Measurements from ENCODE around the gene NUMB. TPM values are rescaled to one million over a fixed set of nuclear protein-coding genes. Genes with fewer than 3 reads are reported as not detected.

NUMB gene
- total RNA-seq, 2 experiments from 2014 or later, result 36.7 to 37.4 TPM

DNA sequence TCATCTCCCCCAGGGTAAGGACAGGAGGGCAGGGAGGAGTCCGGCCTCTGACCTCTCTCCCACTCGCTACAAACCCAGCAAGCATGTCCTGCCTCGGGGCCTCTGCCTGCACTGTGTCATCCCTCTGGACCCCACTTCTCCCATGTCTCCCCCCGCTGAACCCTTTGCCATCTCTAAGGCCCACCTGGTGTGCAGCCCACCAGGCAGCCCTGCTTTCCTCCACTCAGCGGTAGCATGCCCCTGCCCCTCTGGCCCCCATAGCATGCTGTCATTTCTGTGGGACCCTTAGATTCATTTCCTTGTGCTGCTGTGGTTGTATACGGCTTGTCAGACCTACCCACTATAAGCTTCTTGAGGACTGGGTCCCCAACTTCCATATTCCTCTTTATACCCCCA, 203.3 kb downstream of the NUMB start:
- POLR2A ChIA-PET, result no interaction called here
- CTCF ChIA-PET, result no interaction called here

DNA sequence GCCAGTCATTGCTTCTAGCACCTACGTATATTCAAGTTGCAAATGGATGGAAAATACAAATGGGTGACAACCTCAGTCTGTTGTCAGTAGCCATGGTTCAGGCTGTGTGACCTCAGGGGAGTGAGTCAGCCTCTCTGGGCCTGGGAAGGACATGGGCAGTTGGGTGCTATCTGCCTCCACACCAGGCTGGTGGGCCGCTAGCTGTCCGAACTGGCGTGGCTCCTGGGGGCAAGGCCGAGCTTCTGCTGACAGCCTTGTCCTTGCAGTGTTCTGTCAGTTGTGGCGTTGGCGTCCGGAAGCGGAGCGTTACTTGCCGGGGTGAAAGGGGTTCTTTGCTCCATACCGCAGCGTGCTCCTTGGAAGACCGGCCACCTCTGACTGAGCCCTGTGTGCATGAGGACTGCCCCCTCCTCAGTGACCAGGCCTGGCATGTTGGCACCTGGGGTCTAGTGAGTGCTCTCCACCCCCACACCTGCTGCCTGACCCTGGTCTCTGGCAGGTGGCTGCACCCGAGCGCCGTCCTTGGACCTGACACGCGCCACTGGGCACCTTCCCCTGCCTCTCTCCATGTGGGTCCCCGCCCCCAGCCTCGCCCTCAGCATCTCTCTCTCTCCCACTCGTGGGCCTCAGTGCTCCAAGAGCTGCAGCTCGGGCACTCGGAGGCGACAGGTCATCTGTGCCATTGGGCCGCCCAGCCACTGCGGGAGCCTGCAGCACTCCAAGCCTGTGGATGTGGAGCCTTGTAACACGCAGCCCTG, 203.9 kb downstream of the NUMB start:
- ChIA-PET POLR2A (no interaction called here), CTCF (no interaction called here)

DNA sequence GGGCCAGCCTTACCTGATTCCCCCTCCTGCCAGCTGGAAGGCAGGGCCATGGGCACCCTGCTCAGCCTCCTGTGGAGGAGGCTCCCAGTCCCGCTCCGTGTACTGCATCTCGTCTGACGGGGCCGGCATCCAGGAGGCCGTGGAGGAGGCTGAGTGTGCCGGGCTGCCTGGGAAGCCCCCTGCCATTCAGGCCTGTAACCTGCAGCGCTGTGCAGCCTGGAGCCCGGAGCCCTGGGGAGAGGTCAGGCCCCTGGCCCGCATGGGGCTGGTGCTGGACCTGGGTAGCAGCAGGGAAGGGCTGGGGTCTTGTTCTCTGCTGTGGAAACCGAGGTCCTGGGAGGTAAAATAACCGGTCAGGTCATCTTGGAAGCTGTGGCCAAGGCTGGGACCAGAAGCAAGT, 204.6 kb downstream of the NUMB start:
- ChIA-PET CTCF (no interaction called here), POLR2A (no interaction called here)

DNA sequence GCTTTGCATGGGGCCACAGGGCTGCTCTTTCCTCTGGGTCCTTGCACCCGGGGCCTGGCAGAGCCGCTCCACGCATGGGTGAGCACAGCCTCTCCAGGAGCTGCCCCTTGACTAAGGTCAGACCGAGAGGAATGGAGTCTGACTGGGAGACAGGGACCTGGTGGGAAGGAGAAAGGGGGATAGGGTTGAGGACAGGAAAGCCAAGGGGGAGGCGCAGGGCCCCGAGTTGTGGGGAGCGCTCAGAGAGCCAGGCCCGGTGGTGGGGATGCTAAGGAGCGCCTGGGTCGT, 205.1 kb downstream of the NUMB start:
- CTCF ChIA-PET, result no interaction called here

DNA sequence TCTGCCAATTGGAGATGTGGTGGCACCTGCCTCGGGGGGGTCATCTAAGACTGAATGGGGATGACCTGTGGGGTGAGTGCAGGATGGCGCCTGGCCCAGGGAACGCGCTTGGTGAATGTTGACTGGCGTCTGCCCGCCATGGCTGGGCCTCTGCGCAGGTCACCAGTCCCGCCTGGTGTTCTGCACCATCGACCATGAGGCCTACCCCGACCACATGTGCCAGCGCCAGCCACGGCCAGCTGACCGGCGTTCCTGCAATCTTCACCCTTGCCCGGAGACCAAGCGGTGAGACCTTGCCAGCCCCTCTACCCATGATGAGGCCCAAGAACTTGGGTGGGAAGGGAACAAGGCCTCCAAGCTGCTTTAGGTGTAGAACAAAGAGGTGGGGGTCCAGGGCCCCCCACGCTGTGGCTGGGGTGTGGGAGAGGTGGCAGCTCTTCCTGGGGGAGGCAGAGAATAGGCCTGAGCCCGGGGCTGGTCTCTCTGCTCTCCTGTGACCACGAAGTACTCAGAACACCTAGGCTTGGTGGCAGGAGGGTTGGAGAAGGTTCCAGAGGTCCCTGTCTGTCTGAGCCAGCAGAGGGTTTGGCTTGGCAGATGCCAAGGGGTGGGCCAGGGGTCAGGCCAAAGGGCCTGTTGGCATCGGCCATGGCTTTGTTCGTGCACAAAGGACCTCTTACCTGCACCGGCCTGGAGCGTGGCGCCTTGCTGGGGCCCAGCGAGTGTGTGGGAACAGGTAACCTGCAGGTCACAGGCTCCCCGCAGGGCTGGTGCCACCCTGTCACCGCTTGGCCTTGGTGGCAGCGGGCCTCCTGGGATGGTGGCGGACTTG, 205.6 kb downstream of the NUMB start:
- CTCF ChIA-PET, result no interaction called here

More for the DNA sequence above, 205.1 kb downstream of the NUMB start:
- POLR2A ChIA-PET, result no interaction called here

DNA sequence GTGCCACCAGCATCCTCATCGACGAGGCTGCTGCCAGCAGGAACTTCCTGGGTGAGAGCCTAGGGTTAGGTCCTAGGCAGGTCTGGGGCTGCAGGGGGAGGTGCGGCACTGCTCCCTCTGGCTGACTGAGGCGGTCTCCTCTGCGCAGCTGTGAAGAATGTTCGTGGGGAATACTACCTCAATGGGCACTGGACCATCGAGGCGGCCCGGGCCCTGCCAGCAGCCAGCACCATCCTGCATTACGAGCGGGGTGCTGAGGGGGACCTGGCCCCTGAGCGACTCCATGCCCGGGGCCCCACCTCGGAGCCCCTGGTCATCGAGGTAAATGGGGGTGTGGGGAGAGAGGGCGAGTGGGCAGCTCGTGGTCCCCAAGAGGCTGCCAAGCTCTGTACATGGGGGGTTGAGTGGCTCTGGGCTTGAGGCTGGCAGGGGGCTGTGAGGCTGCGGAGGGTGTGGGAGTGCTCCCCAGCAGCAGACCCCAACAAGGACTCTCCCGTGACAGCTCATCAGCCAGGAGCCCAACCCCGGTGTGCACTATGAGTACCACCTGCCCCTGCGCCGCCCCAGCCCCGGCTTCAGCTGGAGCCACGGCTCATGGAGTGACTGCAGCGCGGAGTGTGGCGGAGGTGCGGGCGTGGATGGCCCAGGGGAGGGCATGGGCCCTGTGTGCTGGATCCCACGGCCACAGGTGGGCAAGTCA, 206.7 kb downstream of the NUMB start:
- ChIA-PET CTCF (no interaction called here), POLR2A (no interaction called here)

More for the DNA sequence above, 205.6 kb downstream of the NUMB start:
- POLR2A ChIA-PET, result no interaction called here

DNA sequence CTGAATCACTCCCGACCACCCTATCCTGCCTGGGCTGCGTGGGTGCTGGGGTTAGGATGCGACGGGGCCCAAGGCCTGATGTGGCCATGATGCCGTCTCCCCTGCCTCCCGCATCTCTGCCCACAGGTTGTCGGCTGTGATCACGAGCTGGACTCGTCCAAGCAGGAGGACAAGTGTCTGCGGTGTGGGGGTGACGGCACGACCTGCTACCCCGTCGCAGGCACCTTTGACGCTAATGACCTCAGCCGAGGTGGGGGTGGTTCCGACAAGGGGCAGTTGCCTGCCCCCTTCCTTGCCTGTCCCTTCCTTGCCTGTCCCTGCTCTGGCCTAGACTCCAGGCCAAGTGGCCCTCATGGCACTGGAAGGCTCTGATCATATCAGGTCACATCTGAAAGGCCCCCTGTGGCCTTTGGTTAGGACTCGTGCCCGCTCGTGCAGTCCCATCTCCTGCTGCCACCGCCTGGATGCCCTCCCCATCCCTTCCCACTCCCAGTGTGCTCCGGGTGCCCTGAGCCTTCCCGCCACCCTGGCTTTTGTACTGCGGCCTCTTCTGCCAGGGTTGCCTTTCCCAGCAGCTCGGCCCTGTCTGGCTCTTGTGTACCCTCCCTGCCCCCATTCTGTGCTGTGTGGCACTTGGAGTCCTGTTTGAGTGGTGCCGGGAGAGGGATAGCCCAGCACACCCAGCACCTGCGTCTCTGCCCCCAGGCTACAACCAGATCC, 207.4 kb downstream of the NUMB start:
- POLR2A ChIA-PET, result no interaction called here

DNA sequence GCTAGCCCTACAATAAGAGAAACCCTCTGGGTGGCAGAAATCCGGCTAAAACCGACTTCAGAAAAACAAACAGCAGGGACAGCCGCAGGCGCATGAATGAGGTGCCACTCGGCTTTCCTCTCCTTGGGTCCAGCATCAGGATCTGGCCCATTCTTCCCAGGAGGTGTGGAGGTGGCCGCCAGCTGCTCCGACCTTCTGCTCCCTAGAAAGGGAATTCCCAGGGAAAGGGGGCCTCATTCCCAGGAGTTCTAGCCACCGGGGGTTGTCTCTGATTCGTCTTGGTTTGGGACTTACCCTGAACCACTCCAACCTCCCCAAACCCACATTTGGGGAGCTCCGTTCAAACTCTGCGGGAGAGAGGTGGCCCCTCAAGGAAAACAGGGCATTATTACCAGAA, 208.0 kb downstream of the NUMB start:
- ChIA-PET CTCF (no interaction called here), POLR2A (no interaction called here)

More for the DNA sequence above, 207.4 kb downstream of the NUMB start:
- CTCF ChIA-PET, result no interaction called here

DNA sequence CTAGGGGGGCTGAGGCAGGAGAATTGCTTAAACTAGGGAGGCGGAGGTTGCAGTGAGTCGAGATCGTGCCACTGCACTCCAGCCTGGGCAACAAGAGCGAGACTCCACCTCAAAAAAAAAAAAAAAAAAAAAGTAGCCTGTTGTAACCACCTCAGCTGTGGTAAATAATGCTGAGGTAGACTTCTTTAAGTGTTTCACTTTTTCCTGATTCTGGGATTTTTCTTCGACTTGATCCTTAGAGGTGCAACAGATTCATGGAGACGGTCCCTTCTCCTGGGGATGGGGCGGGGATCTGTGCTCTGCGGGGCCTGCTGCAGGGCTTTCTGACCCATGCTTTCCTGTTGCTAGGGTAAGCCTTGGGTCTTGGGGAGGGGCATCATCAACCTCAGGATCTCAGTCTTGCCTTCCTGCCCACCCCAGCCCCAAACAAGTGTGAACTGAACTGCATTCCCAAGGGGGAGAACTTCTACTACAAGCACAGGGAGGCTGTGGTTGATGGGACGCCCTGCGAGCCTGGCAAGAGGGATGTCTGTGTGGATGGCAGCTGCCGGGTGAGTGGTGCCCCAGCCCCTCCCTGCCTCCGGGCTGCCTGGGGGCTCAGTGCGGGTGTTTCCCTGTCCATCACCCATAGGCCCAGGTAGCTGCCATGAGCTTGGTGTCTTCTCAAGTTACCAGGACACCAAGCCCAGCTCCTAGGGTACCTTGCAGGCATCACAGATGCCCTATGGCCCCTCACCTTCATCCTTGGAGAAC, 208.6 kb downstream of the NUMB start:
- ChIA-PET POLR2A (no interaction called here), CTCF (no interaction called here)

DNA sequence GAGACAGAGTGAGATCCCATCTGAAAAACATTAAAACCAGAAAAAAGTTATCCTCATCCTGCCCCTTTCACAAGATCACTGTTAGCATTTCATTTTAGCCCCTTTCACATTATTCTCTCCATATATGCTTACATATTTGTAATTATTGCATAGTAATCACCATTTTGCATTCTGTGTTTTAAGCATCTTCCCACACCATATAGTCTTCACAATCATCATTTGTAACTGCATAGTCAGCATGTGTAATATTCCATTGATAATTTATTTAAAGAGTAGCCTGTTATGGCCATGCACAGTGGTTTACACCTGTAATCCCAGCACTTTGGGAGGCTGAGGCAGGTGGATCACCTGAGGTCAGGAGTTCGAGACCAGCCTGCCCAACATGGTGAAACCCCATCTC, 209.2 kb downstream of the NUMB start:
- POLR2A ChIA-PET, result no interaction called here
- CTCF ChIA-PET, result no interaction called here

DNA sequence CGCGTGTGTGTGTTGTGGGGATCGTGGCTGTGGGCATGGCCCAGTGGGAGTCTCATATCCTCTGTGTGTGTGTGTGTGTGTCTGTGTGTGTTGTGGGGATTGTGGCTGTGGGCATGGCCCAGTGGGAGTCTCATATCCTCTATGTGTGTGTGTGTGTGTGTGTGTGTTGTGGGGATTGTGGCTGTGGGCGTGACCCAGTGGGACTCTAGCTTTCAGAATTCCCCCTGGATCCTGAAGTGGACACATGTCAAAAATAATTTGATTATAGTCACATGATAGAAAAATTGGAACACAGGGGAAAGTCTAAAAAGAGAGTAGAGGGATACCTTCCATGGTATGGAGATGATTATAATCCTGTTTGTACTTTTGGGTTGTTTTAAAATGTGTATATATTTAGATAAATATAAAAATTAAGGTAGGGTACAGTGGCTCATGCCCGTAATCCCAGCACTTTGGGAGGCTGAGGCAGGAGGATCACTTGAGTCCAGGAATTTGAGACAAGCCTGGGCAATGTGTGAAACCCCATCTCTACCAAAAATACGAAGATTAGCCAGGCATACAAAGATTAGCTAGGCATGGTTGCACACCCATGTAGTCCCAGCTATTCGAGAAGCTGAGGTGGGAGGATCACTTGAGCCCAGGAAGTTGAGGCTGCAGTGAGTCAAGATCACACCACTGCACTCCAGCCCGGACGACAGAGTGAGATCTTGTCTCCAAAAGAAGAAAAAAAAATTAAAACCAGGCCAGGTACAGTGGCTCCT, 210.1 kb downstream of the NUMB start:
- ChIA-PET POLR2A (no interaction called here), CTCF (no interaction called here)

DNA sequence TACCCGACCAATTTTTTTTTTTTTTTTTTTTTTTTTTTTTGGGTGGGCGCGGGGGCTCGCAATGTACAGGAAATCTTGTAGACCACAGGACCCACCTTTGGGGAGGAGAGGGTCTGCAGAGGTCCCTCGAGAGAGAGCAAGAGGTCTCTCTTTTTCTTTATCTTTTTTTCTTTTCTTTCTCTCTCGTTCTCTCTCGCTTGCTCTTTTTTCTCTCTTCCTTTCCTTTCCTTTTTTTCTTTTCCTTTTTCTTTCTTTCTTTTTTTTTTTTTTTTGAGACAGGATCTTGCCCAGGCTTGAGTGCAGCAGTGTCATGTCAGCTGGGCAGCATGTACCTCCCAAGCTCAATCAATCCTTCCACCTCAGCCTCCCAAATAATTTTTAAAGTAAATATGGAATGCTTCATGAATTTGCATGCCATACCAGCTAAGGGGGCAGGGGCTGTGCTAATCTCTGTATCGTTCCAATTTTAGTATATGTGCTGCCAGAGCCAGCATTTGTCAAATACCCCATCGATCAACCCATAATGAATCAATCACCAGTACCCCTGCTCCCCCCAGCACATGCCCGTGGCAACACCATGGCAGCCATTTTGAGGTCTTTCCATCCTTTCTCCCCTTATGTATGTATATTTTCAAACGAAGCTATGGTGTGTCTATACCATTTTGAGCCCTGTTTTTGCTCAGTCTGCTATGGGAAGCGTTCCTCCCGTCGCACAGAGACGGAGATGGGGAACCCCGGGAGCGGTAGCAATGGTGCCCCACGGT, 211.8 kb downstream of the NUMB start:
- POLR2A ChIA-PET, result interaction anchor here (0.5 to 0.6 kb wide), 3 partner anchors 49 to 526 kb away, joined by 3 to 5 read pairs (median 3); no protein-coding TSS in a partner anchor
- CTCF ChIA-PET, result no interaction called here

DNA sequence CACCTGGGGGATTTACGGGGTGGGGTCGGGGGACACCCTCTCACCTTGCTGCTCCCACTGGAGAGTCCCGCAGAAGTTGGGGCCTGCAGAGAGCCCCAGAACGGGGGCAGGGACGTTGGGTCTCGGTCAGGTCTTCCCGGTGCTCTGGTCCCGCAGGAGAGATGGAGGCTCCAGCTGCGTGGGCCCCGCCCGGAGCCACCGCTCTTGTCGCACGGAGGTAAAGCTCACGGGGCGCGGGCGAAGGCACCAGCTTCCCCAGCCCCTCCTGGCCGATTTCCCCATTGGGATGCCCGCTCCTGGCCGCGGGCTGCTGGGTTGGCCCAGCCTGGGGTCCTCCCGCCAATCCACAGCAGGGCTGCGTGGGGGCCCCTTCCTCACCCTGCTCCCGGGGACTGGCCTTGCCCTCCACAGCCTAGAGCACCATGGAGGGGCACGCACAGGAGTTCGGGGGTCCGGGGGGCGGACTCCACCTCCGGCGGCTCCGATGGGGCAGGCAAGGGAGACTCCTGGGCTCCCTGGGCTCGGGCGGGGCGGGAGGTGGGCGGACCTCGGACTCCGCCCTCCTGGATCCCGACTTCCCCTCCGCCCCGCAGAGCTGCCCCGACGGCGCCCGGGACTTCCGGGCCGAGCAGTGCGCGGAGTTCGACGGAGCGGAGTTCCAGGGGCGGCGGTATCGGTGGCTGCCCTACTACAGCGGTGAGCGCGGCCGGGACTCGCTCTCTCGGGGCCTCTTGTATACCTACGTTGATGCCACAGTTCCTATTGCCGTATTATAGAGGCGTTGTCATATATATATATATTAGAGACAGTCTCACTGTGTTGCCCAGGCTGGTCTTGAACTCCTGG, 212.6 kb downstream of the NUMB start:
- CTCF ChIA-PET, result no interaction called here
- POLR2A ChIA-PET, result interaction anchor here (0.5 kb wide), 2 partner anchors 49 to 527 kb away, joined by 3 to 5 read pairs; no protein-coding TSS in a partner anchor

DNA sequence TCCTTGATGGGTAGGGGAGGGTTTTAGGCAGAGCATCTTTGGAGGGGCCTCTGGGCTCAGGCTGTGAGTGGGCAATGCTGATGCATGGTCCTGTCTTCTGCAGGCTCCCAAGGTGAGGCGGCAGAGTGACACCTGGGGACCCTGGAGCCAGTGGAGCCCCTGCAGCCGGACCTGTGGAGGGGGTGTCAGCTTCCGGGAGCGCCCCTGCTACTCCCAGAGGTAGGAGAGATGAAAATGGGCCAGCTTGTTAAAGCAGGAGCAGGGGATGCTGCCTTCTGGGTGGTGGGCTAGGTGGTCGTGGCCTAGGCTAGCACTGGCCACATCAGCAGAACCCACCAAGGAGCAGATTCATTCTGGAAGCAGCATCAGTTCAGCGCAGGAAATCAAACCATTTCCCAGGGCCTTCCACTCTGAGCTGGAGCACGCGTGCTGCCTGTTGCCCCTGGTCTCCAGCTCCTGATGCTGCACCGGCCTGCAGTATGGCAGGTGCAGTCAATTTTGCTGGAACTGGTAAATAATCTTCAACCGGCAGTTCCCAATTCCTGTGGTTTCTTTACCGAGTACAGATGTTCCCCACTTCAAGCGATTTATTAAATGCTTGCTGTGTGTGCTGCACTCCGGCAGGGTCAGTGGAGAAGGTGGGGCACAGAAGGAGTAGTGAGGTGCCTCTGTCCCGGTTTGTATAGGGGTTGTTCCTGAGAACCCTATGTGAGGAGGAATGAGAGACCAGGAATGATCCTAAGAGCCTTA, 213.6 kb downstream of the NUMB start:
- POLR2A ChIA-PET, result no interaction called here
- CTCF ChIA-PET, result interaction anchor here (0.6 kb wide), 1 partner anchor 9 kb away, joined by 5 read pairs; no protein-coding TSS in a partner anchor

DNA sequence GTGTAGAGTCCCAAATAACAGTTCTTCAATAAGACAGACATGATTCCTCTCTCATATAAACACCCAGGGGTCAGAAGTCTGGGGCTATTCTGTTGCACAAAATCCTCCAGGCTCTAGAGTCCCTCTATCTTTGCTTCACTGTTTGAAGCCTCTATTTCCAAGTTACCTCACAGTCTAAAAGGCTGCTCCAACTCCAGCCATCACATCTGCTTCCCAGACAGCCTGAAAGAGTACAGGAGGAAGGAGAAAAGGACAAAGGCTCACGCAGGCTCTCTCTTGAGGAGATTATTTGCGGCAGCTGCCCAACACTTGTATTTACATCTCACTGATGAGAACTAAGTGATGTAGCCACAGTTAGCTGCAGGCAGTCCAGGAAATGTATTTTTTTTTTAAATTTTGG, 214.6 kb downstream of the NUMB start:
- POLR2A ChIA-PET, result no interaction called here
- CTCF ChIA-PET, result no interaction called here

DNA sequence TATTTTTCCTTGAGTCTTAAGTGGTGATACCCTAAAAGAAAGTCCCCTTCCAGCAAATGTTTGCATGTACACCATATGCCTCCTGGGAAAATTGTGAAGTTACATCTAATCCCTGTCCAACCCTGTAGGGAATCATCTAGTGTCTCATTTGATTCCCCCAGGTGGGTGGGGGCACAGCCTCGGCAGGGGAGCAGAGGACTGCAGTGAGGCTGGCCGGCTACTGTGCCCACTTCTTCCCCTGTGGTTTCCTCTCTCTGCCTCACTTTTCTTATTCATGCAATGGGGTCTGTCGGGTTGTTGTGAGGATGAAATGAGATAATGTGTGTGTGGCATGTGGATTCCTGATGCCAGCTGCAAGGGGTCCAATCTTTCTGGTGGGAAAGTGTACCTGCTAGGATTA, 215.0 kb downstream of the NUMB start:
- CTCF ChIA-PET, result no interaction called here

More for the DNA sequence above, 215.0 kb downstream of the NUMB start:
- POLR2A ChIA-PET, result no interaction called here
